HepG2 (cell line): Measurements from ENCODE around the gene TCEANC2. TPM values are rescaled to one million over a fixed set of nuclear protein-coding genes. Genes with fewer than 3 reads are reported as not detected.

Experiments used
- EP300 ChIP-seq, 3 experiments: sonication (generic) in 1 of 3; formaldehyde crosslinking in 1 of 3; IDR thresholded peaks; 2 replicates each; pipeline versions ENCODE4 v1.5.1 to v1.6.1; 2011 to 2020; ENCODE audit warnings: low read depth in 2 of 3, low read length in 2 of 3, borderline replicate concordance in 1 of 3, improper control_type of control experiment in 1 of 3, mild to moderate bottlenecking in 1 of 3, missing genetic modification reagents in 1 of 3, moderate library complexity in 1 of 3
- KLF6 ChIP-seq: IDR thresholded peaks from 2 replicates; pipeline ENCODE4 v1.8.0; 2016; ENCODE audit warnings: missing biosample characterization, missing genetic modification reagents
- MIER3 ChIP-seq: IDR thresholded peaks from 2 replicates; pipeline ENCODE4 v1.6.1; 2016; ENCODE audit warnings: missing compliant biosample characterization, borderline replicate concordance
- NCOR1 ChIP-seq: fragments of 200-600 bp; sonication (generic); IDR thresholded peaks from 2 replicates; pipeline ENCODE4 v1.7.0; 2017; ENCODE audit warnings: antibody characterized with exemption, low read length, borderline replicate concordance
- PPARG ChIP-seq: conservative IDR thresholded peaks from 2 replicates; pipeline ENCODE4 v1.6.1; 2016; ENCODE audit warnings: missing biosample characterization, missing genetic modification reagents
- RAD21 ChIP-seq: fragments of 450-650 bp; formaldehyde crosslinking; IDR thresholded peaks from 2 replicates; pipeline ENCODE4 v1.5.0; 2020; ENCODE audit warnings: mild to moderate bottlenecking
- SOX6 ChIP-seq, 2 experiments: fragments of 450-650 bp in 1 of 2; sonication (generic) in 1 of 2; formaldehyde crosslinking in 1 of 2; IDR thresholded peaks; 2 replicates each; pipeline versions ENCODE4 v1.4.0 to v1.6.1; 2017 to 2020; ENCODE audit warnings: antibody characterized with exemption in 1 of 2, mild to moderate bottlenecking in 1 of 2, missing genetic modification reagents in 1 of 2
- SRSF1 ChIP-seq: fragments of 200-400 bp; formaldehyde crosslinking; optimal IDR thresholded peaks from 2 replicates; pipeline ENCODE3; 2017; ENCODE audit warnings: mild to moderate bottlenecking, low read depth, low read length, moderate library complexity
- TEAD3 ChIP-seq: optimal IDR thresholded peaks from 2 replicates; pipeline ENCODE3; 2016; ENCODE audit warnings: borderline replicate concordance
- THAP11 ChIP-seq: IDR thresholded peaks from 2 replicates; pipeline ENCODE4 v1.6.1; 2016; ENCODE audit warnings: missing biosample characterization, missing genetic modification reagents
- ZNF367 ChIP-seq: sonication (generic); formaldehyde crosslinking; IDR thresholded peaks from 2 replicates; pipeline ENCODE4 v1.4.0; 2020; ENCODE audit warnings: missing genetic modification reagents, borderline replicate concordance
- ZNF556 ChIP-seq: sonication (generic); formaldehyde crosslinking; IDR thresholded peaks from 2 replicates; pipeline ENCODE4 v1.4.0; 2020; ENCODE audit warnings: mild to moderate bottlenecking, missing genetic modification reagents, borderline replicate concordance
- ZNF761 ChIP-seq: sonication (generic); formaldehyde crosslinking; conservative IDR thresholded peaks from 2 replicates; pipeline ENCODE4 v1.4.0; 2020; ENCODE audit warnings: mild to moderate bottlenecking, missing genetic modification reagents
- ZNF781 ChIP-seq: sonication (generic); formaldehyde crosslinking; IDR thresholded peaks from 2 replicates; pipeline ENCODE4 v1.5.1; 2020; ENCODE audit warnings: borderline replicate concordance, mild to moderate bottlenecking, missing genetic modification reagents; ENCODE audit errors: not compliant biosample characterization
- polyA plus RNA-seq, 8 experiments: library from polyadenylated mRNA; depleted of rRNA in 3 of 8; stranded (reverse) in 7 of 8; unstranded in 1 of 8; fragments of >200 nt; fragmentation: Illumina TruSeq in 4 of 8; extraction: Trizol in 4 of 8; gene quantifications; 2 replicates each; pipeline versions ENCODE4 v1.2.1 to v1.2.3, GENCODE V29; 2011 to 2016; ENCODE audit warnings: low read depth in 4 of 8, missing spikeins in 1 of 8, mixed read lengths in 1 of 8; ENCODE audit not compliant: insufficient read depth in 1 of 8
- total RNA-seq, 5 experiments: library from RNA; depleted of rRNA; stranded (reverse); fragments of >200 nt; fragmentation: Illumina TruSeq; extraction: Trizol; gene quantifications; 2 replicates each; pipeline ENCODE4 v1.2.3, GENCODE V29; 2016; ENCODE audit warnings: low read depth in 1 of 5
- TF ChIP-seq, protein P1 (sequence below): sonication (generic); formaldehyde crosslinking; IDR thresholded peaks from 2 replicates; pipeline ENCODE4 v1.4.0; 2020; ENCODE audit warnings: missing genetic modification reagents, borderline replicate concordance
- TF ChIP-seq, protein P2 (sequence below), 2 experiments: sonication (generic) in 1 of 2; formaldehyde crosslinking in 1 of 2; IDR thresholded peaks; 2 replicates each; pipeline versions ENCODE4 v1.4.0 to v1.6.1; 2016 to 2020; ENCODE audit warnings: borderline replicate concordance in 1 of 2, low read depth in 1 of 2, mild to moderate bottlenecking in 1 of 2, missing genetic modification reagents in 1 of 2
- TF ChIP-seq, protein P3 (sequence below): sonication (generic); formaldehyde crosslinking; IDR thresholded peaks from 2 replicates; pipeline ENCODE4 v1.8.0; 2022; ENCODE audit warnings: low read depth, missing genetic modification reagents

TCEANC2 gene
- total and polyA plus RNA-seq, 2 of the 13 experiments (the other 11 are each of a cell fraction or from before 2014, with no cell fraction given) = 3.8 to 5.0 TPM

DNA sequence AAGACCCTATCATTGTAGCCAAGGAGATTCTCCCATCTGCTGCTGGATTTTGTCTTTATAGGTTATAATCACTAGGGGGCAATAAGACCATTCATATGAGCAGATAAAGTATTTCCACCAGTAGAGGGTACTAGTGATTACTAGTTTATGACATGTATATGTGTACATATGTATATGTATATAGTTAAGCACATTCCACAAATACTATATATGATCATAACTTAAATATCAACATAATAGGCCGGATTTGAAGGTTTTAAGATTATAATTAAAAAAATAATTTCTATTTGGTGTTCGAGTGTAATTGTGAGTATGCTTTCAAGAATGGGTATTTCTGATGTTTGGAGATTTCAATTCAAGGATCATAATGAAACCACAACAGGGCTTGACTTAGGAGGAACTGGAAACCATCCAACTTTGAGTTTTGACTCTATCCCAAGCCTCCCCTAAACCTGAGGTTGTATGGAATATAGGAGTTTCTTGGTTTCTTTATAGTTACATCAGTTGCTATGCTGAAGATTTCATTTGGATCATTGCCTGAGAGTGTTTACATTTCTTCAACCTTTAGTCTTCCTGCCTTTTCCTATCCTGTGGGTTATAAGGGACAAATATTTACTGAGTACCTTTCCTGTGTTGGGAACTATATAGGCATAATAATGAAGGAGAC lies 16.9 kb downstream of the TCEANC2 start (continued):
- TF ChIP-seq RAD21 (peak; percentile 69), TEAD3 (CRISPR knock-in tag) (peak; percentile 29), ZNF556 (CRISPR knock-in tag) (no peak), EP300 (IDR thresholded peaks at IDR 0.05; ENCODE audit: low read depth in 2 of 2, low read length in 2 of 2) (peak in 1 of 2 experiments; percentile 74; a peak in 2 of 4 replicates), EP300 (CRISPR knock-in tag; IDR thresholded peaks at IDR 0.05; ENCODE audit: borderline replicate concordance) (no peak), ZNF367 (no peak), THAP11 (CRISPR knock-in tag) (peak; percentile 17; the same call in 1 of the 2 replicates), ZNF781 (CRISPR knock-in tag) (no peak), ZNF761 (0 out of 2 replicates have a peak, but pooled peaks have one; percentile 36), SRSF1 (no peak), PPARG (CRISPR knock-in tag) (peak; percentile 80), MIER3 (peak; percentile 18; the same call in 1 of the 2 replicates), KLF6 (0 out of 2 replicates have a peak, but pooled peaks have one; percentile 15), NCOR1 (peak; percentile 30; the same call in 1 of the 2 replicates), SOX6 (IDR thresholded peaks at IDR 0.05) (no peak), SOX6 (CRISPR knock-in tag; IDR thresholded peaks at IDR 0.05) (peak; percentile 48; the same call in 1 of the 2 replicates)
- TF ChIP-seq, protein P1, sequence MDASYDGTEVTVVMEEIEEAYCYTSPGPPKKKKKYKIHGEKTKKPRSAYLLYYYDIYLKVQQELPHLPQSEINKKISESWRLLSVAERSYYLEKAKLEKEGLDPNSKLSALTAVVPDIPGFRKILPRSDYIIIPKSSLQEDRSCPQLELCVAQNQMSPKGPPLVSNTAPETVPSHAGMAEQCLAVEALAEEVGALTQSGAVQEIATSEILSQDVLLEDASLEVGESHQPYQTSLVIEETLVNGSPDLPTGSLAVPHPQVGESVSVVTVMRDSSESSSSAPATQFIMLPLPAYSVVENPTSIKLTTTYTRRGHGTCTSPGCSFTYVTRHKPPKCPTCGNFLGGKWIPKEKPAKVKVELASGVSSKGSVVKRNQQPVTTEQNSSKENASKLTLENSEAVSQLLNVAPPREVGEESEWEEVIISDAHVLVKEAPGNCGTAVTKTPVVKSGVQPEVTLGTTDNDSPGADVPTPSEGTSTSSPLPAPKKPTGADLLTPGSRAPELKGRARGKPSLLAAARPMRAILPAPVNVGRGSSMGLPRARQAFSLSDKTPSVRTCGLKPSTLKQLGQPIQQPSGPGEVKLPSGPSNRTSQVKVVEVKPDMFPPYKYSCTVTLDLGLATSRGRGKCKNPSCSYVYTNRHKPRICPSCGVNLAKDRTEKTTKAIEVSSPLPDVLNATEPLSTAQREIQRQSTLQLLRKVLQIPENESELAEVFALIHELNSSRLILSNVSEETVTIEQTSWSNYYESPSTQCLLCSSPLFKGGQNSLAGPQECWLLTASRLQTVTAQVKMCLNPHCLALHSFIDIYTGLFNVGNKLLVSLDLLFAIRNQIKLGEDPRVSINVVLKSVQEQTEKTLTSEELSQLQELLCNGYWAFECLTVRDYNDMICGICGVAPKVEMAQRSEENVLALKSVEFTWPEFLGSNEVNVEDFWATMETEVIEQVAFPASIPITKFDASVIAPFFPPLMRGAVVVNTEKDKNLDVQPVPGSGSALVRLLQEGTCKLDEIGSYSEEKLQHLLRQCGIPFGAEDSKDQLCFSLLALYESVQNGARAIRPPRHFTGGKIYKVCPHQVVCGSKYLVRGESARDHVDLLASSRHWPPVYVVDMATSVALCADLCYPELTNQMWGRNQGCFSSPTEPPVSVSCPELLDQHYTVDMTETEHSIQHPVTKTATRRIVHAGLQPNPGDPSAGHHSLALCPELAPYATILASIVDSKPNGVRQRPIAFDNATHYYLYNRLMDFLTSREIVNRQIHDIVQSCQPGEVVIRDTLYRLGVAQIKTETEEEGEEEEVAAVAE (CRISPR knock-in tag) = 0 out of 2 replicates have a peak, but pooled peaks have one; percentile 11
- TF ChIP-seq, protein P2, sequence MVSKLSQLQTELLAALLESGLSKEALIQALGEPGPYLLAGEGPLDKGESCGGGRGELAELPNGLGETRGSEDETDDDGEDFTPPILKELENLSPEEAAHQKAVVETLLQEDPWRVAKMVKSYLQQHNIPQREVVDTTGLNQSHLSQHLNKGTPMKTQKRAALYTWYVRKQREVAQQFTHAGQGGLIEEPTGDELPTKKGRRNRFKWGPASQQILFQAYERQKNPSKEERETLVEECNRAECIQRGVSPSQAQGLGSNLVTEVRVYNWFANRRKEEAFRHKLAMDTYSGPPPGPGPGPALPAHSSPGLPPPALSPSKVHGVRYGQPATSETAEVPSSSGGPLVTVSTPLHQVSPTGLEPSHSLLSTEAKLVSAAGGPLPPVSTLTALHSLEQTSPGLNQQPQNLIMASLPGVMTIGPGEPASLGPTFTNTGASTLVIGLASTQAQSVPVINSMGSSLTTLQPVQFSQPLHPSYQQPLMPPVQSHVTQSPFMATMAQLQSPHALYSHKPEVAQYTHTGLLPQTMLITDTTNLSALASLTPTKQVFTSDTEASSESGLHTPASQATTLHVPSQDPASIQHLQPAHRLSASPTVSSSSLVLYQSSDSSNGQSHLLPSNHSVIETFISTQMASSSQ (IDR thresholded peaks at IDR 0.05; ENCODE audit: low read depth) = 0 out of 2 replicates have a peak, but pooled peaks have one; percentile 51
- TF ChIP-seq, protein P2 (CRISPR knock-in tag; IDR thresholded peaks at IDR 0.05; ENCODE audit: borderline replicate concordance) = no peak
- TF ChIP-seq, protein P3, sequence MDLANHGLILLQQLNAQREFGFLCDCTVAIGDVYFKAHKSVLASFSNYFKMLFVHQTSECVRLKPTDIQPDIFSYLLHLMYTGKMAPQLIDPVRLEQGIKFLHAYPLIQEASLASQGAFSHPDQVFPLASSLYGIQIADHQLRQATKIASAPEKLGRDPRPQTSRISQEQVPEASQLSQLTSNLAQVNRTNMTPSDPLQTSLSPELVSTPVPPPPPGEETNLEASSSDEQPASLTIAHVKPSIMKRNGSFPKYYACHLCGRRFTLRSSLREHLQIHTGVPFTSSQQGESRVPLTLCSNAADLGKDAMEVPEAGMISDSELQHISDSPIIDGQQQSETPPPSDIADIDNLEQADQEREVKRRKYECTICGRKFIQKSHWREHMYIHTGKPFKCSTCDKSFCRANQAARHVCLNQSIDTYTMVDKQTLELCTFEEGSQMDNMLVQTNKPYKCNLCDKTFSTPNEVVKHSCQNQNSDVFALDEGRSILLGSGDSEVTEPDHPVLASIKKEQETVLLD (CRISPR knock-in tag) = no peak
